ENCODE measurements around the gene TBC1D3I.
A peak's percentile ranks its signal among the peaks of the same experiment; 100 is the strongest.
"Not testable (repeated sequence)": the region's sequence is repeated elsewhere in the genome, so short reads cannot be mapped to it uniquely, and the experiment has no call there.

TBC1D3I gene

DNA sequence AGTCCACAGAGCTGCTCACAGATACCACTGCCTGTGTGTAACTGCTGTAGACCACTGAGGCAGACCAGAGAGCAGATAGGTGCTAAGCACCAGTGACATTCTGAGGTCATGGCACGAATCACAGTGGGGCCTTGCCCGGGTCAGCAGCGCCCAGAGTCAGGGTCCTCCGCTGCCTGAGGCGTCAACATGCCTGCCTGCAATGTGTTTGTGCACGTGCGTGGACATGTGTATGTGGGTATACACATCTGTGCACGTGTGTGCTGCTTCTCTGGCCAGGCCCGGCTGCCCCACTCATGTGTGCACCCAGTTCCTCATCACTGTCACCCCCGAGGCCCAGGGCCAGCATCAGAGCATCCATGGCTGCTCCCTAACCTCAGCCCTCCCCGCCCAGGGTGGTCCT lies at the start of gene TBC1D3I:
Gene TBC1D3I (minus strand): TSS at position 101 of the 400 bp plus-strand sequence. CDS start 1,585 bp downstream, outside the sequence.
- intact Hi-C loops (cut with DNase I); DNase-seq: not testable (repeated sequence)

DNA sequence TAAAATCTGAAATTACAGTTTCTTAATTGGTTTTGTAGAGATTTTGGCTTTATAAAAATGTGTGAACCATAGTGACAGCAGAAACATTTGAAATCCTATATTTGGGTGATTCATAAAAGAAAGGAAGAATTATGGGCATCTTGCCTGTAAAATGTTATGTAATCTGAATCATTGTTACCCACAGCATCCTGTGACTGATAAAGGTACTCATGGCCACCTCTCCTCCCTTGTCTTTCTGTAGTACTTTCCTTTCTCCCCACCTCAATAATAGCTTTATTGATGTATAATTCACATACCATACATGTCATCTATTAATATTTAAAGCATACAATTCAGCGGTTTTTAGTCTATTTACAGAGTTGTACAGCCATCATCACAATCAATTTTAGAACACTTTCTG lies 30.8 kb upstream of the TBC1D3I start:
- intact Hi-C loops (cut with DNase I); DNase-seq: not testable (repeated sequence)

DNA sequence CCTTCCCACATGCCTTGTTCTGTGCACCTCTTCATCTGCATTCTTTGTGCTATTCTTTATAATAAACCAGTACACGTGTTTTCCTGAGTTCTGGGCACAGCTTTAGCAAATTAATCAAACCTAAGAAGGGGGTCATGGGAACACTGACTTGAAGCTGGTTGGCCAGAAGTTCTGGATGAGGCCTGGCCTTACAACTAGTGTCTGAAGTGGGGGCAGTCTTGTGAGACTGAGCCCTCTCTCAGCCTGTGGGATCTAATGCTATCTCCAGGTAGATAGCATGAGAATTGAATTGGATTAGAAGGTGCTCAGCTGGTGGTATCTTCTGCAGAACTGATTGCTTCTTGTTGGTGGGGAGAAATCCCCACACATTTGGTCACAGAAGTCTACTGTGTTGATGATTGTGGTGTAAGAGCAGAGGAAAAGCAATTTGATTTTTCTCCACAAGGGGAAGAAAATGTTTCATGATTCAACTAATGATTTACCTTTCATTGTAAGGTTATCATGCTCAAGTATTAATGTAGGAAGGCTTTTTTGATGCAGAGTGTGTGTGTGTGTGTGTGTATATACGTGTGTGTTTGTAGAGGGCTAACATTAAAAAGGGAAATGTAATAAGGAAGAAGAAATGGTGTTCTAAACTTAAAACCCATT lies 25.7 kb upstream of the TBC1D3I start:
- intact Hi-C loops (cut with DNase I), result not testable (repeated sequence)
- DNase-seq, result peak in 1 of 42 donors; percentile 0

DNA sequence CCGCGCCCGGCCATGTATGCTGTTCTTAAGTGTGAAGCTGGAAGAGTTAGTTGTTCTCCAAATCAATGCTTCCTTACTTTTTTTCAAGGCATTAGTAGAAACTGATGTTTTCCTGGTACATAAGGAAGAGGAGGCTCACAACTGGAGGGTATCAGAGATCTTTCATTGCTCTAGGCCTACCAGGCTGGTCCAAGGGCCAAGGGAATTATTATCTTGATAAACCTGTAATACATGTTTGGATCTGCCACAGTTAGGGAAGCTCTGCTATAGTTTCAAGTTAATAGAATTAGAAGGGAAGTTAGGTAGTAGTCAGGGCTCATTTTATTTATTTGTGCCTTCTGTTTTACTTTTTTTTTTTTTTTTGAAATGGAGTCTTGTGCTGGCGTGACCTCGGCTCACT lies 19.8 kb upstream of the TBC1D3I start:
- DNase-seq; intact Hi-C loops (cut with DNase I): not testable (repeated sequence)

DNA sequence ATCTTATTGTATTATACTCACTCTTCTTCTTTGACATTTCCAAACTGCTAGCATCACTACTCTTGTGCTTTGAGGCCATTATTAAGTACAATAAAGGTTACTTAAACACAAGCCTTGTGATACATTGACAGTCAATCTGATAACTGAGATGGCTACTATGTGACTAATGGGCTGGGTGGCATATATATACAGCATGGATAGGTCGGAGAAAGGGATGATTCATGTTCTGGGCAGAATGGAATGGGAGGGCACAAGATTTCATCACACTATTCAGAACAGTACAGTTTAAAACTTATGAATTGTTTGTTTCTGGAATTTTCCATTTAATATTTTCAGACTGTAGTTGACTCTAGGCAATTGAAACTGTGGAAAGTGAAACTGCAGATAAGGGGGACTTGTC lies 18.9 kb upstream of the TBC1D3I start:
- DNase-seq; intact Hi-C loops (cut with DNase I): not testable (repeated sequence)

DNA sequence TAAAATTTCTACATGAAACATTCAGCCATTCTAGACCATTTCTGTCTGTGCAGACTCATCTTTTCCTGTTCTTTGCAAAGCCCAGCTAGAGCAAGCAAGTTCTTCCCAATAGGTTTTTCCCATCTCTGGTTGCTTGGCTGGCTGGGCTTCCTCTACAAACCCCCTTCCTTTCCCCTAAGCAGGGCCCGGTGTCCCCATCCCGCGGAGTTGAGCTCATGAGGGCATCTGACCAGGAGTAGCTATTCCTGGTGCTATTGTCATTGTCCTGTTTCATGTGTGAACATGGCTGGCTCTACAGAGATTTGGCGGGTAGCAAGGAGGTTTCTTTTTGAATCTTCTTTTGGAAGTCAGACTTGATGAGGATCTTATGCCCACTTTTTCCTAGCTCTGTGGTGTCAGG lies 22.3 kb downstream of the TBC1D3I start:
- intact Hi-C loops (cut with DNase I); DNase-seq: not testable (repeated sequence)

DNA sequence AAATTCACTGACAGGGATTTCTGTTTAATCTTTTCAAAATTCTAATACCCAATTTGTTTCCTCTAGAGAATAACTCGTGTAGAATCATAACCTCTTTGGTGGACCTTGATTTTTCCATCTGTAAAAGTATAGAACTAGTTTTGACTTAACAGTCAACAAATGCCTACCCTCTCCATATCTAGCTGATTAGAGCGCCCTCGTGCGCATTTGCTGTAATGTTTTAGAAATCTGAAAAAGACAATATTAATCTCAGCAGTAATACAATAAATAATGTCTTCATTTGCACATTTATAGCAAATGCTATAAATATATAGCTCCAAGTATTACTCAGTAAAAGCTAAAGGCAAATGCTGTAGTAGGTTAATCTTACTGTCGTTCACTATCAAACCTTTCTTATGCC lies 34.7 kb downstream of the TBC1D3I start:
- intact Hi-C loops (cut with DNase I), result not testable (repeated sequence)
- peak in 1 of 42 donors; percentile 18 for DNase-seq

DNA sequence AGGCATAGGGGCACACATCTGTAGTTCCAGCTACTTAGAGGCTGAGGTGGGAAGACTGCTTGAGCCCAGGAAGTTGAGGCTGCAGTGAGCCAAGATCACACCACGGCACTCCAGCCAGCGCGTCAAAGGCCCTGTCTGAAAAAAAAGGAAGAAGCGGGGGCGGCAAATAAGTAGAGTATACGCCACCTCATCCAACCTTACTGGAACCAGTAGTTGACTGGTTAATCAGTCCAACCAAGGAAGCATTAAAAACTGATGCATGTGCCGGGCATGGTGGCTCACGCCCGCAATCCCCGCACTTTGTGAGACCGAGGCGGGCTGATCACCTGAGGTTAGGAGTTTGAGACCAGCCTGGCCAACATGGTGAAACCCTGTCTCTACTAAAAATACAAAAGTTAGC lies 41.4 kb downstream of the TBC1D3I start:
- DNase-seq; intact Hi-C loops (cut with DNase I): not testable (repeated sequence)

DNA sequence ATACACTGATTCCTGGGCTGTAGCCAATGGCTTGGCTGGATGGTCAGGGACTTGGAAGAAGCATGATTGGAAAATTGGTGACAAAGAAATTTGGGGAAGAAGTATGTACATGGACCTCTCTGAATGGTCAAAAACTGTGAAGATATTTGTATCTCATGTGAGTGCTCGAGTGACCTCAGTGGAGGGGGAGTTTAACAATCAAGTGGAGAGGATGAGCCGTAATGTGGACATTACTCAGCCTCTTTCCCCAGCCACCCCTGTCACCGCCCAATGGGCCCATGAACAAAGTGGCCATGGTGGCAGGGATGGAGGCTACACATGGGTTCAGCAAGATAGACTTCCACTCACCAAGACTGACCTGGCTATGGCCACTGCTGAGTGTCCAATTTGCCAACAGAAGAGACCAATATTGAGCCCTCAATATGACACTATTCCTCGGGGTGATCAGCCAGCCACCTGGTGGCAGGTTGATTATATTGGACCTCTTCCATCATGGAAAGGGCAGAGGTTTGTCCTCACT lies 42.7 kb downstream of the TBC1D3I start:
- intact Hi-C loops (cut with DNase I); DNase-seq: not testable (repeated sequence)

DNA sequence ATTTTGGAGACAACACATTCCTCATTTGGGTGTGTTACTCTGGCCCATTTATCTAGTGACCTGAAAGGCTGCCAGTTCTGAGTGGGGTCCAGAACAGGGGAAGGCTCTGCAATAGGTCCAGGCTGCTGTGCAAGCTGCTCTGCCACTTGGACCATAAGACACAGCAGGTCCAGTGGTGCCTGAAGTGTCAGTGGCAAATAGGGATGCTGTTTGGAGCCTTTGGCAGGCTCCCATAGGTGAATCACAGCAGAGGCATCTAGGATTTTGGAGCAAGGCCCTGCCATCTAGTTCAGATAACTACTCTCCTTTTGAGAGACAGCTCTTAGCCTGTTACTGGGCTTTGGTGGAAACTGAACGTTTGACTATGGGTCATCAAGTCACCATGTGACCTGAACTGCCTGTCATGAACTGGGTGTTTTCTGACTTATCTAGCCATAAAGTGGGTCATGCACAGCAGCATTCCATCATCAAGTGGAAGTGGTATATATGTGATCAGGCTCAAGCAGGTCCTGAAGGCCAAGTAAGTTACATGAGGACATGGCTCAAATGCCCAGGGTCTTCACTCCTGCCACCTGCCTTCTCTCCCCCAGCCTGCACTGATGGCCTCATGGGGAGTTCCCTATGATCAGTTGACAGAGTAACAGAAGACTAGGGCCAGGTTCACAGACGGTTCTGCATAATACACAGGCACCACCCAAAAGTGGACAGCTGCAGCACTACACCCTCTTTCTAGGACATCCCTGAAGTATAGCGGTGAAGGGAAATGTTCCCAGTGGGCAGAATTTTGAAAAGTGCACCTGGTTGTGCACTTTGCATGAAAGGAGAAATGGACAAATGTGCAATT lies 43.4 kb downstream of the TBC1D3I start:
- intact Hi-C loops (cut with DNase I); DNase-seq: not testable (repeated sequence)

DNA sequence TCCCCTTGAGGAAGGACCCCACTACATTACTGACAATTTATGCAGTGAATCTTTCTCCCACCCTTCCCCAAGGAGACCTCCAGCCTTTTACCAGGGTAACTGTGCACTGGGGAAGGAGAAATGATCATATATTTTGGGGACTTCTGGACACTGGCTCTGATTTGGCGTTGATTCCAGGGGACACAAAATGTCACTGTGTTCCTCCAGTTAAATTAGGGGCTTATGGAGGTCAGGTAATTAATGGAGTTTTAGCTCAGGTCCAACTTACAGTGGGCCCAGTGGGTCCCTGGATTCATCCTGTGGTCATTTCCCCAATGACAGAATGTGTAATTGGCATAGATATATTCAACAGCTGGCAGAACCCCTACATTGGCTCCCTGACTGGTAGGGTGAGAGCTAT lies 44.8 kb downstream of the TBC1D3I start:
- intact Hi-C loops (cut with DNase I); DNase-seq: not testable (repeated sequence)

DNA sequence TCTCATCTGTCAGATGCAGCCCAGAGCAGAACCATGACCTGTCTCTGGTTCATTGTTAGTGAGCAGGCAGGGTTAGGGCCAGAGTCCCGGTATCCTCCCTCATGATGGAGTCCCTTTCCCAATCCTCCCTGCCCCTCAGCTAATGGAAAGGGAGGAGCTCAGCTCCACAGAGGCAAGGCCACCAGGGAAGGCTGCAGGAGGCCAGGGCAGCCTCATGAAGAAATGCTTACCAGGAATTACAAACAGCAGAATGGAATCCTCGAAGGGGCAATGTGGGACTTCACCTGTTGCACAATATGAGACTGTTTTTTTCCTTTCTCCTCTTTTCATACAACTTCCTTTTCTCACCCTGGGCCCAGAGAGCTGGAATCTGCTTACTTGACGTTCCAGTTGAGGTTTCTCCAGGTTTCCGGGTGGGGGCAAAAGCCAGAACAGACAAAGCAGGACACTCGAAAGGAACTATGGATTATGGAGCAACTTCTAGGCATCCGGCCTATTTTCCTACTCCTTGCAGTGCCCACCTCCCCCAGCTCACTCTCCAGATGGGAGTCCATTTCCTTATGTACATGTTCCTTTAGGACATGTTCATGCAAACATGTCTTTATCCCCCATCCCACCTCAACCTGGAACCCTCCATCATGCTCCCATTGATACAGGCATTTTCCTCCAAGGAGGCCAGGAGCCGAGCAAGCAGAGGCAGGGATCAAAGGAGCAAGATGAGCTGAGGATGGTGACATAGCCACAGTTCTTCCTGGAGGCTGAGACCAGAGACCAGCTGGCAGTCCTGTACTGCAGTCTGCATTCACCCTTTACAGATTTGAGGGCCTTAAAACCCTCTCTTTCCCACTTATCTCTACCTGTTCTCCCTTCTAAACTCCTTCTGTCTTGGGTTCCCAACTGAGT lies 48.7 kb downstream of the TBC1D3I start:
- DNase-seq, result not testable (repeated sequence)

DNA sequence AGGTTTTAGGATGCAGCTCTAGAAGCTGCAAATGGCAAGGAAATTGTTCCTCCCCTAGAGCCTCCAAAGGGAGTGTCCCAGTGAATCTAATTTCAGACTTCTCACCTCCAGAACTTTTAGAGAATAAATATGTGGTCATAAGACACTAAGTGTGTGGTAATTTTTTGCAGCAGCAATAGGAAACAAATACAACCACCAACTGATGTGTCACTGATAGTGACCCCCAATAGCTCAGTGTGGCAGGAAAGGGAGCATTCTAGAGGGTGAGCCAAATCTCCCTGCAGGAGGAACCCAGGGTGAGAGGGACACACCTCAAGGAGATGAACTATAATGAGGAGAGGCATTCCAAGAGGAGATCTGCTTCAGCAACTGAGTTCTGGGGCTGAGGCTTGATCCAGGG lies 49.5 kb downstream of the TBC1D3I start:
- no peak for DNase-seq
- intact Hi-C loops (cut with DNase I), result no loop called here

More for the DNA sequence above, 48.7 kb downstream of the TBC1D3I start:
- intact Hi-C loops (cut with DNase I), result not testable (repeated sequence)

DNA sequence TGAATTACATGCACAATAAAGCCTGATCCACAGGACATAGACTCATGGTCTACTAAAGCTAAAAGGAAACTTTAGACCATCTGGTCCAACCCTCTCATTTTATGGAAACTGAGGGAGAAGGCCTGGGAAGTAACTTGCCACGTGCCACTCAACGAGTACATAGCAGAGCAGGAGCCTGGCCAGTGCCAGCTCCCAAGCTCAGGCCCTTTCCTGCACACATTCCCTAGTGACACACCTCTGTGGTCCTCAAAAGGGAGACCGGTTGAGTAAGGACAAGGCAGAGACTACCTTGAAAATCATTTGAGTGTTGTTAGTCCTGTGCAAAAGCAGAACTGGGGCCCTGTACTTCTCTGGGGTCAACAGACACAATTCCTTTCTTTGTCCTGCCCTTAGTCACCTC lies 50.7 kb downstream of the TBC1D3I start:
- no peak for DNase-seq
- intact Hi-C loops (cut with DNase I), result no loop called here

DNA sequence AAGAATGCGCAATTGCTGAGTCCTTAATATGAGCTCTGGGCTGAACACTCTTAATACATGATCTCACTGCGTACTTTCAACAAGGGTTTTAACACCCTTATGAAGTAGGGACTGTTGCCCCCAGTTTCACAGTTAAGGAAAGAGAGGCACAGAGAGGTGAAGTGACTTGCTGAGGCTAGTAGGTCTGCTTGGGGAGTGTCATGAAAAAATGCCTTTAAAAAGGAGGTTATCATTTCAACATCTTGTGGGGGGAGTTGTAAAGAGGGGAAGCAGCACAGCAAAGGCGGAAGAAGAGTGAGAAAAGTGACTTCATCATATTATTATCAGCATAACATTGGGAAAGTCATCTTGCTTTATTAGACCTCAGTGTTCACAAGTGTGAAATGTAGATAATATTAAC lies 51.4 kb downstream of the TBC1D3I start:
- DNase-seq, result no peak
- intact Hi-C loops (cut with DNase I), result no loop called here

DNA sequence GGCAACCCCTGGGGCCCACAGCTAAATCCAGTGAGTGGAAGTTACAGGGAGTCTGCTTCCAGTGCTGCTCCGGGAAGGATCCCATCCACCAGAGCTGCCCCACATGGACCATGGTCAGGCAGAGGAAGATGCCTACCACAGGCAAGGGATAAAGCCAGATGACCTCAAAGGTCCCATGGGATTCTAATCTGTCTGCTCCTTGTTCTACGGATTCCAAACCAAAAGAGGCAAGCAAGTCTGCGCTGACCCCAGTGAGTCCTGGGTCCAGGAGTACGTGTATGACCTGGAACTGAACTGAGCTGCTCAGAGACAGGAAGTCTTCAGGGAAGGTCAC lies 52.1 kb downstream of the TBC1D3I start:
- intact Hi-C loops (cut with DNase I), result no loop called here
- DNase-seq, result no peak

DNA sequence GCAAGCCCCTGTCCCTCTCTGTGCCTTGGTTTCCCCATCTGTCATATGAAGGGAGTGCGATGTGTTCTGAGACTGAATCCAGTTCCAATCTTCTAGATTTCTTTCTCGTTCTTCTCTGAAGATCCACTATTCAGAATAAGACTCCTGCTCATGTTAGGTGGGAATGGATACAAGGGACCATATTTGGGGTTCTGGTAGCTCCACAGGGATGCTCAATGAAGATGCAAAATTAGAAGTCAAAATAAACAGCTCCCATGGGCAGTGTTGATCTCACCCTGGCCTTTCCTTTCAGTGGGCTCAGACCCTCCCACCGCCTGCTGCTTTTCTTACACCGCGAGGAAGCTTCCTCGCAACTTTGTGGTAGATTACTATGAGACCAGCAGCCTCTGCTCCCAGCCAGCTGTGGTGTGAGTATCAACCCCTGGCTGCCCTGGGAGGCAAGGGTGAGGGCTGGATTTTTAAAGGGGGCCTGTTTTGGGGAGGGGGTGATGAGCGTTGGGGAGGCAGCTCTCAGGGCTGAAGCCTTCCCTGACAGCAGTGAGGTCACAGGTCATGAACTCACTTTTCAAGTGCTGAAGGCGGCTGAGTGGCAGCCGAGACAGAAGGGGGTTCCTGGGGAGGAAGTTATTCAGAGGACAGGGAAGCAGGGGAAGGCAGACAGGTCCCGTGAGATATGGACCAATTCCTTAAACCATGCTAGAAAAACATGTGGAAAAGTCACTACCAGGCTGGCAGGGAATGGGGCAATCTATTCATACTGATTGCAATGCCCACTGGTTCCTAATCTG lies 52.7 kb downstream of the TBC1D3I start:
- DNase-seq; intact Hi-C loops (cut with DNase I): not testable (repeated sequence)

DNA sequence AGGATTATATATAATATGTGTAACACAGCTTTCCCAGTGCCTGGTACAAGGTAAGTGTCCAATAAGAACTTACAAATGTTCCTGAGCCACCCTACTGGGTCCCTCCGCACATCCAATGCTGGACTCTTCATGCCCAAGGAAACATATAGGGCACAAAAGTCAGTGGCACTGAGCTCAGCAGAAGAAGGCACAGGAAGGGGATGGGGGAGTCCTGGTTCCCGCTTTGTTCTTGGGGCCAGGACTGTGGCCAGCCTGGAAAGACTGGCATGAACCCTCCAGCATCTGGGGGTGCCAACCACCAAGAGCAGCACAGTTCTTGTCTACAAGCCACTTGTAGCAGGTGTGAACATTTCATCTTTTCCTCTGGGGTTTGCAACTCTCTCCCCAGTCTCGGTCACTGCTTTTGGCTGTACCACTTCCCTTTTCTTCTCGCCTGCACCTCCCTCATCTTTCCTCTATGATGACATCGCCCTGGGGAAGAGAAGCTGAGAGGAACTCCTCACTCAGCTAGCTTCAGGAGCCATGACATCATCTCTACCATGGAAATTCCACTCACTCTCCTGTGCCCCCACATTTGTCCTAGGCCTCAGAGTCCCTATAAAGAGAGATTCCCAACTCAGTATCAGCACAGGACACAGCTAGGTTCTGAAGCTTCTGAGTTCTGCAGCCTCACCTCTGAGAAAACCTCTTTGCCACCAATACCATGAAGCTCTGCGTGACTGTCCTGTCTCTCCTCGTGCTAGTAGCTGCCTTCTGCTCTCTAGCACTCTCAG lies 53.7 kb downstream of the TBC1D3I start, which contains the start of gene CCL4L2:
Gene CCL4L2 (plus strand): TSS at position 625 of the 773 bp plus-strand sequence.
- peak in 1 of 42 donors; percentile 36 for DNase-seq
- intact Hi-C loops (cut with DNase I), result not testable (repeated sequence)
